NB4 (cell line): Measurements from ENCODE around the gene STEAP2.

Experiments
- CTCF ChIP-seq: IDR thresholded peaks from one replicate; pipeline ENCODE4 v1.5.1; 2012; ENCODE audit warnings: low read depth, low read length
- POLR2A ChIP-seq: IDR thresholded peaks from 2 replicates; pipeline ENCODE4 v1.6.1; 2011; ENCODE audit warnings: mild to moderate bottlenecking; ENCODE audit not compliant: insufficient read length; ENCODE audit errors: extremely low read depth

GRCh38 chr7:90222811-90223725 is 11.5 kb downstream of the STEAP2 start:
- no peak for TF ChIP-seq POLR2A
- no peak for TF ChIP-seq CTCF
